GM21390 (cell line): ENCODE results near the gene RAD51B.

Experiments used
- ATAC-seq: cut with Tn5 transposase; IDR thresholded peaks from one replicate; pipeline ENCODE4 v1.9.1; 2021; ENCODE audit not compliant: unreplicated experiment

The RAD51B gene

DNA sequence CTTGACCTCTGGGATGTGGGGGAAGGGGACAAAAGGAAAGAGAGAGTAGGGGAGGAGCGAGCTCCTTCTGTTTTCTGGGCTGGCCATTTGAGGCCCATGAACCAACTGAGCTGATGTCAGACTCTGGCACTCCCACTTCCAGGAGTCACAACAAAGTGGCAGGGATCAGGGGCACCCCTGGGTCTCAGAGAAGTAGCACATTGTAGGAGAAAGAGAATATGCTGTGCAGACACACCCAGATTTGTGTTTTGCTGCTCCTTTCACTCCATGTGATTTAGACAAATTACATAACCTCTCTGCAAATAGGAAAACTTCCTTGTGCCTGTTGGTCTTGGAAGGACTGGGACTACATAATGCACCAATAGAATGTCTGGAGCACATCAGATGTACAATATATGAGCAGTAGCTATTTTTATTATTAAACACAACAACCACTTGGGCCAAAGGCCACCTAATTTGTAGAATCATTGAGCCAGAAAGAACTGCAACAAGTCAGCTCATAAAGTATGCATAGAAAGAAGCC is 707.8 kb downstream of the RAD51B start:
- no peak for ATAC-seq

DNA sequence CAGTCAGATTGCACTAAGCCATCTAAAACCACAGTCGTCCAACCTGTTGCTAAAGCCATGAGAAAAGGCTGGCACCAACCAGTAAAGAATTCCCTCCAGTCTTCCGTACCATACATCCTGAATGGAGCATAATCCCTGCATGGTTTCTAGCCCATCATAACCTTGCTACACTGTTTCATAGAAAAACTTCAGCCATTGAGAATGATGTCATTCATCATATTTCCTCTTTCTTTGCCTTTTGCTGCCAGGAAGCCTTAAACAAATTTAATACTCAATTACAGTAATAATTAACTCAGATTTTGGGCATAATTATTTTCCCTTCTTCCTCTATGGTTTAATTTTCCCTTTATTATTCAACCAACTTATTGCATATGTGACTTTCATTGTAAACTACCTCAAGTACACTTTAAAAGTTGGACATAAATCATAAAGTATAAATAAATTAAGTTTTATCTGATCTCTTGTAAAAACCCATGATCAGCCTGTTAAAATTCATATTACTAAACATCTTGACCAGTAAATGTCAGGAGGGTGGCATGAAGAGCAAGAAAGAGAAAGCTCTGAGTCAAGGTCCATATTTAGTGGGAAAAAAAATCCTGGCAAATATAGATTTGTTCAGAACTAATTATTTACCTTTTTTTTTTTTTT is 708.6 kb downstream of the RAD51B start:
- ATAC-seq = no peak

DNA sequence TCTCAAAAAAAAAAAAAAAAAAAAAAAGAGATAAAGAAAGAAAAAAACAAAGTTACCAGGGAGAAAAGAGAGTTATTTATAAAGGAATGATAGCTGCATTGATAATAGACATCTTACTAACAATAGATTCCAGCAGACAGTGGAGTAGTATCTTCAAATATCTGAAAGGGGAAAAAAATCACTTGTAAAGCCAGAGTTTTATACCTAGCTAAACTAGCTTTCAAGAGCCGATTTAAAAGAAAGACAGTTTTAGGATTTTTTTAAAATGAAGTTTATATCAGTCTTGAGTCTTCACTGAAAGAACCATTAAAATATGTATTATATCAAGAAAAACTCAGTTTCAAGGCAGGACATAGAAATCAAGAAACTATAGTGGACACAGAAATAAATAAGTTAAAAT is 710.9 kb downstream of the RAD51B start:
- no peak for ATAC-seq

DNA sequence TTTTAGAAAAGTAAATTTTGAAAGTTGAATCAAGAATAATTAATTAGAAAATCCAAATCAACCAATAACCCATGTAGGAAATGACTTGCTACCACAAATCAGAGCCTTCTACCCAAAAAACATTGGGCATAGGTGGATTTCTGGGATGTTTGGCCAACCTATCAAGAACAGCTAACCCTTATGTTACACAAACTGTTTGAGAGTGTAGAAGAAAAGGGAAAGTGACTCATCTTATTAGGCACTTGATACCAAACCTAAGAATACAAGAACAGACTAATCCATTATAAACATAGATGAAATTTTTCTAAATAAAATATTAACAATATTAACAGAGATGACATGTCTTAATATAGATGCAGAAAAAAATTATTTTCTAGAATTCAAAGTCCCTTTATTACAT is 712.9 kb downstream of the RAD51B start:
- no peak for ATAC-seq

DNA sequence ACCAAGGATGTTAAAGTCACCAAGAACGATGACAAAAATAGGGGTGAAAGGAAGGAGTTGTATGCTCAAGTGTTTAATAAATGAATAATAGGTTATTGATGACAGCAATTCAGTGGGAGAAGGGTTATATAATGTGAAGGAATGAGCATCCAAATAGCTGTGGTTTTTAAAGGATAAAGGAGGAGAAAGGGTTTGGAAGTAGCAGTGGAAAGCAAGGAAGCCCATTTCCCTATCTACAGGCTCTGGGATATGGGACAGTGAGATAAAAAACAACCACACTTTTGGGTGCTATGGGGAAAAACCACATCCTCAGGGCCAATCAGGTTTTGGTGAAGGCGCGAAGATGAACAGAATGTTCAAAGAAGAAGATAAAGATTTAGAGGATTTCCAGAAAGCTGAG is 714.7 kb downstream of the RAD51B start:
- no peak for ATAC-seq

DNA sequence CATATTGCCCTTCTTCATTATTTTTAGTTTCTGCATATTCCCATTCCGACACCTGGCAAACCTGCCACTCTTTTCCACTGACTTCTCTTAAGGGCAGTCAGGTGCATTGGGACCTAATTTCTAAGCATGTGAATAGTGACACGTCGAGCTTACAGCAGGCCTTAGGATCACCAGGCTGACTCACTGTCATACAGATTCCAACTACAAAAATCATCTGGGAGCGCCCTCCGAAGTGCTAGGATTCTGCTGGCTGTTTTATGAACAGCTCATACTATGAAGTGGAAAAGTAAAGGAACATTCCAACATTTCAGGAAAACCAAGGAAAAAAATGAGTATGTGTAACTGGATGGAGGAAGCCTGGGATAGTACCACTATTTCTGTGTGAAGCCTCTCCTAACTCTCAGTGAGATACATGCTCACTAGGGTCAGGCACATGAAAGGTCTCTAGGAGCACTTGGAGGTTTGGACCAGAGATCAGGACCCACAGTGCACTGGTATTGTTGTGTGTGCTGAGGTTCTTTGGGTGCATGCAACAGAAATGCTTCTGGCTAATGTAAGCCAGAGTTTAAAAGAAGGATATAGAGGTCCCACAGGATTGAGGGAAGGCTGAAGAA is 715.9 kb downstream of the RAD51B start:
- no peak for ATAC-seq

DNA sequence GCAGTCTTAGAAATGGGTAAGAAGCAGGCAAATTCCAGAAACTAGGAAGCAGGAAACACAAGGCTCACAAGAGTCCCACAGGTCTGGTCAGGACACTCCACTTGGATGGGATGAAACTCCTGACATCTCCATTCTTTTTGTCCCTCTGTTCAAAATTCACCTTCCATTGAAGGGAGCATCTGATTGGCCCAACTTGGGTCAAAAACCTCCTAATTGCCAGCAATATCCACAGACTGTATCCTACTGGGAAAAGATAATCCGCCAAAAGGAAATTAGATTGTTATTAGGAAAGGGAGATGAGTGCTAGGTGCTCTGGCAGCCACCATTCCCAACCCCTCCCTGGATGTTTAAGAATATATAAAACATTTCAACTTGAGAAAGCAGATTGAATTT is 716.4 kb downstream of the RAD51B start:
- no peak for ATAC-seq

DNA sequence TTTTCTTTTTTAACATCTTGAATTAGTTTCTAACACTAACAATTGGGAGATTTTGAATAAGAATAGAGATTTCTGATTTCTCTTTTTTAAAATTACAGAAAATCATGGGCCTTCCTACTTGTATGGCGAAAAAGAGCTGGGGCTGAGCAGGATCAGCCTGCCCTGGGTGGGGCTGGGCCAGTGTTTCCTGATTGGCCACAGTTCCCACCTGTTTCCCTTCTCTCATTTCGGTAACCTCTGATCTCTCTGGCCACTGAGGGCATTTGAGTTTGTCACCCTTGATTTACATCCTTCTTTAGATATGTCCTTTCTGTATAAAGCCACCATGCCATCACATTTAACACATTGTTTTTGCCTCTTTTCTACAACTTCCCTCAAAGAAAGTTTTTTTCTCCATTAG is 719.1 kb downstream of the RAD51B start:
- no peak for ATAC-seq

DNA sequence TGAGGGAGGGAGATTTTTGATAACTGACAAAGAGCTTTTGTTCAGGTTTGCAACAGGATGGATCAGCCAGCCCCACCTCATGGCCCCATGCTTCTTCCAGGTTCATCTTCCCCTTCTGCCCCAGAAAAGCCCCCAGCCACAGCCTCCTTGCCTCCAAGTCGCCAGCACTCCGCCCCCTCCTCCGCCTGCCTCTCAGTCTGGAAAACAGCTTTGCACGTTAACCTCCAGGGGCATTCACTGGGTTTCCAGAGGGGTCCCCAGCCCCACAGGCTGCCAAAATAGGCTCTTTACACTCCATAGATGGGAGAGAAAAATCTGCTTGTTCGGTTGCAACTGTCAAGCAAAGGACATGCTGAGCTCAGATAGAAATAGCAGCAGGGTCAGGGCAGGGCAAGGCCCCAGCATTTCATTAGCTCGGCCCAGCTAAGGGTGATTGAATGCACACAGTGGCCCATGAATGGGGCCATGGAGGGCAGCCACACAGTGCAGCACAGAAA is 719.7 kb downstream of the RAD51B start:
- no peak for ATAC-seq

DNA sequence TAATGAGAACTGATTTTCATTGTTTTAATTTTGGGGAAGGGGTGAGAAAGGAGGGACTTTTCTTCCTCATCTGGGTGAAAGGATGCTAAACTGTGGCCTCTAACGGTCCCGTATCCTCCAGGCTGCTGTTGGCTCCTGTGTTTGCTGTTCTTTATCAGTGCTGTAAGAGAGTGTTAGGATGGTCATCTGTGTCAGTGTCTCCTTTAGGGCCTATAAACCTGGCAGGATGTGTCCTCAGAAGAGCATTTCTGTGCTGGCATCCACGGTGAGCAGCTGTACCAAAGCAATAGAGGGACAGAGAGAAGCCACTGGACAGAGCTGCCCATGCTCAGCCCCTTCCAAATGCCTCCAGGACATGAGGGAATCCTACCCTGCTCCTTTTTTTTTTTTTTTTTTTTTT is 720.2 kb downstream of the RAD51B start:
- ATAC-seq = no peak

DNA sequence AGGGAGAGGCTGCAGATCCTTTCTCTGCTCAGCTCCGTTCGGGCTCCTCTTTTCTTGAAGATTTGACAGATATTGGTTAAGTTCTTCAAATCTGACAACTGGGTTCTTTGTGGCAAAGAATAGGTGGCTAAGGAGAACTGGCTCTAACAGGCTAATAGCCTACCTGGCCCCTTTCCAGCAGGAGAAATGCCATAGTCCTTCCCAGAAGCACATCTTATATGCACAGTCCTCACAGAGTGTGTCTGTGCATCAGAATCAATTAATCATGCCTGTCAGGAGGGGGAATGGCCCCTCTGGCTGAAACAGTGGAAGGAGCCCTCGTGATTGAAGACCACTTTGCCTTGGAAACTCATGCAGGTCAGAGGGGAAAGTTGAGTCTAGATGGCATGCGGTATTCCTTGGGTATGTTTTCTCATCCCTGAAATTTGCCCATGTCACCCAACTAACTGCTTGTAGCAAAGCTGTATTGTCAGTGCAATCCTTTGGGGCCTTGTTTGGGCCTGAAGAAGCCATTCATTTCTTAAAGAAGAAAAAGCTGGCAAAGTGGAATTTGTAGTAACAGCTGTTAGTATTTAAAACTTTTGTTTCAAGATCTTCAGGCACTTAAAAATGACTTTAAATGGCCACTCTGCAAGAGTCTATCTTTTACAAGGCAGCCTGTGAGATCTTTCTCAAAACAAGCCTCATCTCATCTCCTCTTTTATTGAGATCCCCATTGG is 721.8 kb downstream of the RAD51B start:
- no peak for ATAC-seq

DNA sequence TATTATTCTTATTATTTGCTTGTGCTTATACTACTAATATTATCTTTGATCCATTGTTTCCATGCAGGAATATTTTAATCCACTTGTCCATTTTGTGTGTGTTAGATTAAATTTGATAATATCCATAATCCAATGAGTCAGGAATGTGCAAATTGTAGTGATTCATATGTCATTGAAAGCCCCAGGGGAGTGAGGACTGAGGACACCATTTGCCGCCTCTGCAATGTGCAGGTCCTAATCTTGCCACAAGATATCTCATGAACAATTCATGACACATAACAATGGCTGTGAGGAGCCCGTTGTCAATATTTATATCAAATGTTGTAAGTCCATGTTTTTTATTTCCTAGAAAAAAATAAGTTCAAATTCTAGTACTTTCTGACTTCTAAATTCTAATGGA is 722.8 kb downstream of the RAD51B start:
- no peak for ATAC-seq

DNA sequence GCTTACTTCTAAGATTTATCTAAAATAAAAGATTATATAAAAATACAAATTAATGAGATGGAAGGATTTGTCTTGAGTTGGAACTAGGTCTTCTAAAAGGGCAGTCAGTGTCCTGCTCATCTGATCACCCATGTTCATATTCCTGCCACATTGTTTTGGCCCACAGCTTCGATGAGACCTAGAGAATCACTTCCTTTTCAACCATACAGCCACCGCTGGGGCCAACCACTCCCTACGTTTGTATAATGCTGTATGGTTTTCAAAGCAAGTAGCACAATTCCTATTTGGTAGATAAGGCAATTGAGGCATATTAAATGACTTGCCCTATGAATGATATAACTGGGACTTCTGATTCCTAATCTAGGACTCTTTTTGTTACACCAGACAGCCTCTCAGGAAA is 723.9 kb downstream of the RAD51B start:
- ATAC-seq = no peak

DNA sequence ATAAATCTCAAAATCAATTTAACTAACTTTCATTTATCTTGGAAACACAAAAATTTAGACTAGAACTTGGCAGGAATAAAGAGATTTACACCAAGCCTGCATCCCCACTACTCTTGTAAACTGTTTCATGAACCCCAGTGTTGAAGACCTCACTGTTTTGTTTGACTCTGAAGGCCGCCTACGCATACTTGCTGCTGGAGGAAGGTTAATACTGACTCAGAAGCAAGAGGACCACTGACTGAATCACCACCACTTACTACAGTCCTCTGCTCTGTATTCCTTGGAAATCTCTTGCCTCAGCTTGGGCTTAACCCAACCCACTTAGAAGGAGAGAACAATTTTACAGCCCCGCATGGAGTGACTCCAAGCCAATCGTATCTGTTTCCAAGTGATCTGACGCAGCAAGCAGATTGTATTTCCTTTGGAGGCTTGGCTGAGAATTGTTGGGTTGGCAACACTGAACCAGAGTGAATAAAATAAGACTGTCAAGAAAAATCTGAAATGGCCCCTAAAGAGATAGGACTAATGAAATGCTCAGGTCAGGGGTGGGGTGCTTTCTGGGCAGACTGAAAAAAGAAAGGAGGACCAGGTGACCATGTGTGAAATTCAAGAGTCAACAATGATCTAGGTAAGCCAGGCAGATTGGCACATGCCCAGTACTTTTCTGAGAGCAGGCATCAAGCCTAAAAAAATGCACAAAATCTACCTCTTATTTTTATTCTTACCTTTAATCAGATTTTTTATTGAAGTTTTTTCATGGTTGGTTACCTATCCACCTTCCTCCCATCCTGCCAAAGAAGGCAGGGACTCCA is 724.7 kb downstream of the RAD51B start:
- ATAC-seq = no peak

DNA sequence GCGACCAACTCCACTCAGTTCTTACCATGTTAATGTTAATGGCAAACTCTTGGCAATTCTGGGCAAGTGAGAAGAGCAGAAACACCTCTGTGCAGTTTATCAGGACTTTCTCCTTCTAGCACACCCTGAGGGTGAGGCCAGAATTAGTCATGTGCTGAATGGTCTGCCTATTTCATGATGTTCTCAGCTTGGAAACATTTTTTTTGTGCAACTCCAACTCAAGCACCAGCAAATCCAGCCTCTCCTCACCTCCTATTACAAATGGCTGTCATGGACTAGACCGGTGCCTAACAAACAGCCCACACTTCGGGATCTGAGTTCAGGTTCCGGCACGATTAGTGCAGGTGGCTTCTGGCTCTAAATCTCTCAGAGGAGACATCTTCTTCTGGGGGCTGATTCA is 727.3 kb downstream of the RAD51B start:
- no peak for ATAC-seq

DNA sequence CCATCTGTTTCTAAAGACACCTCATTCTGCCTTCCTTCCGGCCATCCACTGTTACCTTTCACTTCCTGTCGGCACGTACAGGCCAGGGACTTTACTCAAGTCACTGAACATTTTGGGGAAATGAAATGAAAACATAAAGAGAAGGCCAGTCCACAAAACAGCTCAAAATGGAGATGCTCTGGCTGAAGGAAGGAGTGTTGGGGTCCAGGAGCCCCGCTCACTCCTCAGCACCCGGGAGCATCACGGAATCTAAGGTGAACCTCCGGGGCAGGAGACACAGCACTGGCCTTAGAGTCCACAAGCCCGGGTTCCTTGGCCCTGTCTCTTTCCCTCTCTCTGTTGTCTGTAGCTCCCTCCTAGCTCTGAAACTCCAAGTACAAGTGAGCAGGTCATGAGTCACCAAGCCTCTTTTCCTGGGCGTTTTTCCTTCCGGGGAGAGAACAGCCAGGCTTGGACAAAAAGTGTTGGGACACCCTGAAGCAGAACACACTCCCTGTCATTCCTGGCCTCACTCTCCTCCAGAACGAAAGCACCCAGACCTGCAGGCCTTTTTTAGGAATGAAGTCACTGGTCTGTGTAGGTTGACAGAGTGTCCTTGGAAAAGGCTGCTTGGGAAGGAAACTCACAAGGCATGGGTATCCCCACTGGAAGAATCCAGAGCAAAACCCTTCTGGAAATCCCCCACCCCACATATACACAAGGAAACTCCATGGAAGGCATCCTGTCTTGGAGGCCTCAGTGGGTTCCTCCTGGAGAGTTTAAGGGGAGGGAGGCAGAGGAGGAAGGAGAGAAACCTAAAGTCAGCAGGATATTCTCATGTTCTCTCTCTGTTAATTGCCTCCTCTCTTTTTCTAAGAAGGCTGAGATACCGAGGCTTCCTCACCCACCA is 728.0 kb downstream of the RAD51B start:
- ATAC-seq = no peak

DNA sequence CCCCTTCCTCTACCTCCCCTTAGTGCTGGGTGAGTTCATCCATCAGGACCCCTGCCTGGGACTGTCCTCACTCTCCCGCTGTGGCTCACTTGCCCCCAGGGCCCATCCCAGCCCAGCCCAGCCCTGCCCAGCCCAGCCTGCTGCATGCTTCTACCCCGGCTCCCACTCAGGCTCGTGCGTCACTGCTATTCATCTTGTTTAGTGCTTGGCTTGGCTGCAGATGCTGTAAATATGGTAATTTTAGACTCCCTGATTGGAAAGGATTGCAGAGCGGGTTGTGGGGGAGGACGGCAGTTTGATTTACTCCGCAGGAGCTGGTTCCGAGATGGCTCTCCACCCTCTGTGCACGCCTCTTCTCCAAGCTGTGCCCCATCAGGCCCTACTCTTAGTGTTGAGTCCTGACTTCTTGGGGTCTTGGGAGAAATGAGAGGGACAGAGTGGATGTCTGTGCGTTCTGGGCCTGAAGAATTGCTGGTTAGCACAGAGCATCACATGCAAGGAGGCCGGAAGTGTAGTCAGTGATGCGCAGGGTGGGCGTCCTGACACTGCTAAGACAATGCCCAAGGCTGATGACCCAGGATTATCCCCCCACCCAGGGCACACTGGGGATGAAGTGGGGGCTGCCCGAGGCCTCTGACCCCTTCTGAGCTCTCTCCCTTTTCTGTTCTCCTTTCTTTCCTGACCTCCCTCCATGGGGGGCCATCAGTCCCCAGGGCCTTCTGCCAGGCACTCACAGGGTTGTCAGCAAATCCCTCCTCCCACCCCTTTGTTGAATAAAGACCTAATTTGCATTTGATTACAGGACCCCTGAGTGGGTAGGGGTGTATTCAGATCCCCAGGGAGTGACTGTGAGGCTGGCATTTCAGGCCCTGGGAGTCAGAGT is 728.9 kb downstream of the RAD51B start:
- no peak for ATAC-seq

DNA sequence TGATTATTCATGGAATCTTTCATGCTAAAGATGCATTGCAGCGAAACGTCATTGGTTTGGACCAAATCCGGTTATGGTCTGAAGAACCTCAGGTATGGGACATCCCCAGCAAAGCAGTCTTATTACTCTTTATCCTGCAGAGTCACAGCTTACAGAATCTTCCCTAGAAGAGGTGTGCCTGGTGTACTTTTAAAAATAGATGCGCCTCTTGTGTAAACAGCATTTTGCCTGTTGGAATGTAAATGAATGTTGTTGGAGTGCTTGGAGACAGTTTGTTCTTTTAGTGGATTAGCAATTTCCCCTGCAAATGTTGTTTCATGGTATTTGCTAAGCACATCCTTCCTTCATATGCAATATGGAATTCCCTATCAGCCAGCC is 730.7 kb downstream of the RAD51B start:
- no peak for ATAC-seq

DNA sequence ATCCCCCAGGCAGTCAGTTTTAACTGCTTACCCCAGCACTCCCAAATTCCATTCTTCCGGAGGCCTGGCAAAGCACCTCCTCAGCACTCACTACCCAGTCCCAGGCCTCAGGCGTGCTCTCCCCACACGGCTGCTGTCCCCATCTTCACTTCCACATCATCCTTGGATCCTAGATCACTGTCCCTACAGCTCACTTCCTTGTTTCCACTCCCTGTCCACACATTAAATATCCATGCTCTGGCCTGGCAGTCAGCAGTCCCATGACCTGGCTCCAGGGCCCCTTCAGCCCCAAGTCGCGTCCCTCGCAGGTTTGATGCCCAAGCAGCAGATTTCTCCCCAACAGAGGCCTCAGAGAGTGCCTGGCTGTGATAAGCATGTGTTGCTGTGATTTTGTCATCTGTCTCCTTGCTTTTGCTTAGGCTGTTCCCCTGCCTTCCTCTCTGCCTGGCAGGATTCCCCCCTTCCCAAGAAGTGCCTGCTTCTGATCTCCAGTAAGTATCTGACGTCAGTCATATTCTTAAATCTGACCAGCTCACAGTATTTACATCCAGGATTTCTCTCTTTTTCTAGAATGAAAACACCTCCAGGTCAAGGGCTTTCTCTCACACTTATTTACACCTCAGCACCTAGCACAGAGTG is 731.6 kb downstream of the RAD51B start:
- ATAC-seq = no peak
